ENCODE measurements around the gene RTP4.

The RTP4 gene

DNA sequence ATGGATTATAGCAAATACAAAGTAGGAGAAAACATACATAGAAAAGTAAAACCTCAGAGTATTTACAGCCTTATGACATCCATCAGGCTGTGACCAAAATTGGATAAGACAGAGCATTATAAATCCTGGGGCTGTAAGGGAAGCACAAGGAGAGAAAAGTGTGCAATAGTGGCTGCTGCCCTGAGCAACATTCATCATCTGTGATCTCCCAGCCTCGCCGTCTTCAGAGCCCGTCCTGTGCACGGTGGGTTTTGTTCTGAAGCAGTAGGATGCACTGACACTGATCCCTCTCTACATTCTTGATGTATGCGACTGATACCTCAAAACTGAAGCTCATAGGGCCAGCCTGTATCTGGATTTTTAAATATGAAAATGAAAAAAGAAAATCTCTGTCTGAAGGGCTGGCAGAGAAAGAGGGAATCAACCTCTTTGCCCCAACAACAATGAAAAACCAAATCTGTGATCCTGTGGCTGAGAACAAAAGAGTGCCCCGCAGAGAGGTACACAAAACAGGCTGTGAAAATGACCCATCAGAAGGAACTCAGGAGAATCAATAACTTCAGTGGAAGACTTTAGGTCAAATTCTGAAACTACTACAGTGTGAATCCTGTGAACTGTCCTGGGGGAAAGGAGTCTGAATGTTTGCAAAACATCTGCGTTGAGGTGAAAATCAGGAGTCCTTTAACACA, 8.2 kb upstream of the RTP4 start:
- Histone ChIP-seq H3K9me3 (ENCODE audit: severe bottlenecking) (no peaks in the 10 kb centered on the region), H3K27ac (no peak overlapping the region), H3K27me3 (ENCODE audit: insufficient read depth, low read depth, severe bottlenecking) (peaks cover 10% of the 10 kb centered on the region)

DNA sequence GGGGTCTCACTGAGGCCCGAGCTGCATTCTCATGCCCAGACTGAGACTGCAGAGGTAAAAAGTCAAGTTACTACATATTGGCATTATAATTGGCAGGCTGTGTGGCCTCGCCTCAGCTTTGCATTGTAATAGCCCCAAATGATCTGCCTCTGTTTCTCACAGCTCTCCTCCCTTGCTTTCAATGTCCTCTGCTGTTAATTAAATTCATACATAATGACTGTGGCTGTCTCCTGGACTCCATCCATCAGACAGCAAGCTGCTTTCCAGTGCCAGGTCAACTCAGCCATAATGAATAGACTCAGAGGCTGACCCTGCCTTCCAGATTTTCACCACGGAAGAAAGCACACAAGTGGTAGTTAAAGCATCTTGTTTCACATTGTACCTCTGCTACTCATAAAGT, 7.6 kb upstream of the RTP4 start:
- H3K9me3 ChIP-seq (ENCODE audit: severe bottlenecking) = no peaks in the 10 kb centered on the region
- H3K27me3 ChIP-seq (ENCODE audit: insufficient read depth, low read depth, severe bottlenecking) = peaks cover 10% of the 10 kb centered on the region
- TF ChIP-seq, protein P1, sequence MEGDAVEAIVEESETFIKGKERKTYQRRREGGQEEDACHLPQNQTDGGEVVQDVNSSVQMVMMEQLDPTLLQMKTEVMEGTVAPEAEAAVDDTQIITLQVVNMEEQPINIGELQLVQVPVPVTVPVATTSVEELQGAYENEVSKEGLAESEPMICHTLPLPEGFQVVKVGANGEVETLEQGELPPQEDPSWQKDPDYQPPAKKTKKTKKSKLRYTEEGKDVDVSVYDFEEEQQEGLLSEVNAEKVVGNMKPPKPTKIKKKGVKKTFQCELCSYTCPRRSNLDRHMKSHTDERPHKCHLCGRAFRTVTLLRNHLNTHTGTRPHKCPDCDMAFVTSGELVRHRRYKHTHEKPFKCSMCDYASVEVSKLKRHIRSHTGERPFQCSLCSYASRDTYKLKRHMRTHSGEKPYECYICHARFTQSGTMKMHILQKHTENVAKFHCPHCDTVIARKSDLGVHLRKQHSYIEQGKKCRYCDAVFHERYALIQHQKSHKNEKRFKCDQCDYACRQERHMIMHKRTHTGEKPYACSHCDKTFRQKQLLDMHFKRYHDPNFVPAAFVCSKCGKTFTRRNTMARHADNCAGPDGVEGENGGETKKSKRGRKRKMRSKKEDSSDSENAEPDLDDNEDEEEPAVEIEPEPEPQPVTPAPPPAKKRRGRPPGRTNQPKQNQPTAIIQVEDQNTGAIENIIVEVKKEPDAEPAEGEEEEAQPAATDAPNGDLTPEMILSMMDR (IDR thresholded peaks at IDR 0.05; ENCODE audit: low read depth, low read length) = no peak
- no peak overlapping the region for H3K4me3 ChIP-seq (ENCODE audit: low read depth, low read length)
- no peaks in the 10 kb centered on the region for H3K36me3 ChIP-seq
- no peak overlapping the region for H3K27ac ChIP-seq
- no peak for DNase-seq

More for the DNA sequence above, 8.2 kb upstream of the RTP4 start:
- Histone ChIP-seq H3K36me3 (no peaks in the 10 kb centered on the region), H3K4me3 (ENCODE audit: low read depth, low read length) (no peak overlapping the region)
- TF ChIP-seq, protein P1 (IDR thresholded peaks at IDR 0.05; ENCODE audit: low read depth, low read length) = no peak
- no peak for DNase-seq

DNA sequence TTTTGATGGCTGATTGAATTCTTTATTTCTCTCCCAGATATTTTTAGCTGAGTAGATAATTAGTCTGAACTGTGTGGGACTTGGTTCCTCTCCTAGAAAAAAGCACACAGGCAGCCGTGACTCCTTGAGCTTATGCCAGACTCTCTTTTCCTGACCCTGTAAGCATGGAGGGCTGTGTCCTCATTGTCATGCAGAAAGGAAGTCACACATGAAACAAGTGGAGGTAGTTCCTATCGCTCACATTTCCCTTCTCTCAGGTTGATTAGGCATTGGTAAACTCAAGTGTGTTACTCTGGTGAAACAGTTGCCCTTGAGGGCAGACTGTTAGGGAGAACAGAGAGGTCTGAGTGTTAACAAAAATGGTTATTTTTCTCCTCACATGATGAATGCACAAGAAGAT, 6.3 kb upstream of the RTP4 start:
- no peak overlapping the region for H3K4me3 ChIP-seq (ENCODE audit: low read depth, low read length)
- TF ChIP-seq, protein P1 (IDR thresholded peaks at IDR 0.05; ENCODE audit: low read depth, low read length) = no peak
- no peak overlapping the region for H3K27ac ChIP-seq
- H3K36me3 ChIP-seq = no peaks in the 10 kb centered on the region
- no peak for DNase-seq
- H3K9me3 ChIP-seq (ENCODE audit: severe bottlenecking) = no peaks in the 10 kb centered on the region
- H3K27me3 ChIP-seq (ENCODE audit: insufficient read depth, low read depth, severe bottlenecking) = peaks cover 10% of the 10 kb centered on the region

DNA sequence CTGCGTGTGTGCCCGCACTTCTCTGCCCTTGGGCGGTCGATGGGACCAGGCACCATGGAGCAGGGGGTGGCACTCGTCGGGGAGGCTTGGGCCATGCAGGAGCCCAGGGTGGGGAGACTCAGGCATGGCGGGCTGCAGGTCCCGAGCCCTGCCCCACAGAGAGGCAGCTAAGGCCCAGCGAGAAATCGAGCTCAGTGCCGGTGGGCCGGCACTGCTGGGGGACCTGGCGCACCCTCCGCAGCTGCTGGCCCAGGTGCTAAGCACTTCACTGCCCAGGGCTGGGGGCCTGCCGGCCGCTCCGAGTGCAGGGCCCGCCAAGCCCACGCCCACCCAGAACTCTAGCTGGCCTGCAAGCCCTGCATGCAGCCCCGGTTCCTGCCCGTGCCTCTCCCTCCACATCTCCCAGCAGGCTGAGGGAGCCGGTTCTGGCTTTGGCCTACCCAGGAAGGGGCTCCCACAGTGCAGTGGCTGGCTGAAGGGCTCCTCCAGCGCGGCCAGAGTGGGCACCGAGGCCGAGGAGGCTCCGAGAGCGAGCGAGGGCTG, 553 bp upstream of the RTP4 start:
- H3K4me3 ChIP-seq (ENCODE audit: low read depth, low read length) = no peak overlapping the region
- H3K9me3 ChIP-seq (ENCODE audit: severe bottlenecking) = no peaks in the 10 kb centered on the region
- no peak overlapping the region for H3K27ac ChIP-seq
- no peaks in the 10 kb centered on the region for H3K36me3 ChIP-seq
- TF ChIP-seq, protein P1 (IDR thresholded peaks at IDR 0.05; ENCODE audit: low read depth, low read length) = no peak
- peaks cover 11% of the 10 kb centered on the region for H3K27me3 ChIP-seq (ENCODE audit: insufficient read depth, low read depth, severe bottlenecking)
- no peak for DNase-seq

DNA sequence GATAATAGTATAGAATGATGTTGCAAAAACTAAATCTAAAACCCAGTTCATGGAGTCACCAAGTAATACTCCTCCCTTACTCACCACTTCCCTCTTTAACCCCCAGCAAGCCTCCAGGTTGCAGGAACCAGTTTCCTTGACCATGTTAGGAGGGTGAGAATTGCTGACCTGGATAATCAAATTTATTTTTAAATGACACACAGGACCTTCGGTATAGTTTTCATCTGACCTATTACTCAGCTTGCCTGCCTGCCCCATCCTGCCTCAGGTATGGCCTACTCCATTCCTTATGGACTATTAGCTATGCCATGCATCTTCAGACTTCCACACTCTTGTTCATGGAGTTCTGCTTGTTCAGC, 883 bp downstream of the RTP4 start:
- no peak for DNase-seq
- H3K27me3 ChIP-seq (ENCODE audit: insufficient read depth, low read depth, severe bottlenecking) = peaks cover 11% of the 10 kb centered on the region
- TF ChIP-seq, protein P1 (IDR thresholded peaks at IDR 0.05; ENCODE audit: low read depth, low read length) = no peak
- H3K27ac ChIP-seq = no peak overlapping the region
- H3K4me3 ChIP-seq (ENCODE audit: low read depth, low read length) = no peak overlapping the region
- no peaks in the 10 kb centered on the region for H3K9me3 ChIP-seq (ENCODE audit: severe bottlenecking)
- no peaks in the 10 kb centered on the region for H3K36me3 ChIP-seq

DNA sequence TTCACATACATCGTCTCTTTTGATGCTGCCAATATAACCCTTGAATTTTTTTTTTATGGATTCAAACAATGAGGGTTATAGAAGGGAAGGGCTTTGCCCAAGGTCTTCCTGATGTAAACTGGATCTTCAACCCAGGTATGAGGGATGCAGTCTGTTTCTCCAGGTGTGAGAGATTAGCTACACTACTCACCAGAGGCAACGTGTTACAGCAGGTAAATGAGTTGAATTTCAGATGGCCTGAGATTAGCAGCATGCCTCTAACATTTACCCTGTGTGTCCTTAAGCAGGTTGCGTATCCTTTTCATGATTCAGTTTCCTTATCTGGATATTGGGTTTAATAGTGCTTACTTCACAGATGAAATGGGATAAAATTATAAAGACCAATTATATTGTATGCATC, 1.9 kb downstream of the RTP4 start:
- H3K27me3 ChIP-seq (ENCODE audit: insufficient read depth, low read depth, severe bottlenecking) = peaks cover 5% of the 10 kb centered on the region
- H3K4me3 ChIP-seq (ENCODE audit: low read depth, low read length) = no peak overlapping the region
- H3K27ac ChIP-seq = no peak overlapping the region
- no peaks in the 10 kb centered on the region for H3K9me3 ChIP-seq (ENCODE audit: severe bottlenecking)
- no peaks in the 10 kb centered on the region for H3K36me3 ChIP-seq
- DNase-seq = no peak
- TF ChIP-seq, protein P1 (IDR thresholded peaks at IDR 0.05; ENCODE audit: low read depth, low read length) = no peak

All from WERI-Rb-1 (cell line).